Erythroblast (primary cell): ENCODE results near the gene TSKS.

ENCODE experiments used
- GATA1 ChIP-seq: IDR thresholded peaks from 2 replicates; pipeline ENCODE4 v1.6.1; 2011; ENCODE audit warnings: low read depth, mild to moderate bottlenecking, control low read depth, low read length, moderate library complexity
- POLR2A ChIP-seq: IDR thresholded peaks from 2 replicates; pipeline ENCODE4 v1.6.1; 2011; ENCODE audit warnings: mild to moderate bottlenecking, low read length

DNA sequence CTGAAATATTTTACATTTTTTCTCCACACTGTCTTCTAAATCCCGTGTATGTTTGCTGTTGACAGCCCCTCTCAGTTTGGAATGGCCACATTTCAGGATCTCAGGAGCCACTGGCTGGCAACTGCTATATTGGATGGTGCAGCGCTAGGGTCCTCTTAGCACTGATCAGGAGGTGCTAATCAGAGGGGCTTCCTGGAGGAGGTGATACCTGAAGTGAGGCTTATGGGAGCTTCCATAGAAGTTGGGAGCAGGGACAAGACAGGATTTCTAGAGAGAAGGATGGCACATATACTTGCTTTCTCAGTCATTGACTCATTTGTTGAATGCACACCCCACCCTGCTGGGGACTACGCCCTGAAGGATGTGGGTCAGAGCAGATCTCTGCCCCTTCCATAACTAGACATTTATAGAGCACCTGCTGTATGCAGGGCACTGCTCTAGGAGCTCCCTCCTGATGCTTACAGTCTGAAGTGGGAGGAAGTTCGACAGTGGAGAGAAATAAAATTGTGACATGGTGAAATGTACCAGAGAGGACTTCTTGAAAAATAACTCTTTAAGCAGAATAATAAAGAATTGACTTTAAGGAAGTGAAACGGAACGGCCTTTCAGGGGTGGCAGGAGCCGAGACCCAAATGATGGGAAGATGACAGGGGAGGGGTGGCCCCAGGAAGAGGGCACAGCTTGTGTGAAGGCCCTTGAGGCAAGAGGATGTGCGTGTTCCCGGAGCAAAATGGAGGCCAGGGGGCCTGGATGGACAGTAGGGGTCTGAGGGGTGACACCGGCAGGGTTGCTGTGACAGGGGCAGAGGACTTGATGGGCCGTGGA, 16.8 kb upstream of the TSKS start:
- no peak for TF ChIP-seq POLR2A
- TF ChIP-seq GATA1 = no peak
